ENCODE measurements around the gene ADRM1.

The ADRM1 gene

GRCh38 chr20:62339647-62340062 is 36.9 kb downstream of the ADRM1 start:
- DNase-seq (ENCODE audit: low spot score) = peak; percentile 79

- DNase-seq (ENCODE audit: low spot score) = no peak
These were observed 40.1 kb downstream of the ADRM1 start for GRCh38 chr20:62342910-62343309.

GRCh38 chr20:62344092-62344491 is 41.3 kb downstream of the ADRM1 start:
- DNase-seq (ENCODE audit: low spot score) = no peak

GRCh38 chr20:62344782-62345181 is 42.0 kb downstream of the ADRM1 start:
- no peak for DNase-seq (ENCODE audit: low spot score)

GRCh38 chr20:62345681-62346370 is 43.0 kb downstream of the ADRM1 start:
- no peak for DNase-seq (ENCODE audit: low spot score)

GRCh38 chr20:62346398-62347150 is 43.8 kb downstream of the ADRM1 start:
- no peak for DNase-seq (ENCODE audit: low spot score)

GRCh38 chr20:62347151-62347404 is 44.3 kb downstream of the ADRM1 start:
- no peak for DNase-seq (ENCODE audit: low spot score)

- no peak for DNase-seq (ENCODE audit: low spot score)
These were observed 44.6 kb downstream of the ADRM1 start for GRCh38 chr20:62347445-62347844.

GRCh38 chr20:62348604-62349003 is 45.8 kb downstream of the ADRM1 start:
- DNase-seq (ENCODE audit: low spot score) = no peak

GRCh38 chr20:62349556-62350097 is 46.8 kb downstream of the ADRM1 start:
- DNase-seq (ENCODE audit: low spot score) = no peak

- no peak for DNase-seq (ENCODE audit: low spot score)
These were observed 47.4 kb downstream of the ADRM1 start for GRCh38 chr20:62350098-62350628.

- no peak for DNase-seq (ENCODE audit: low spot score)
These were observed 48.0 kb downstream of the ADRM1 start for GRCh38 chr20:62350629-62351422.

GRCh38 chr20:62351469-62352401 is 48.9 kb downstream of the ADRM1 start:
- no peak for DNase-seq (ENCODE audit: low spot score)

- DNase-seq (ENCODE audit: low spot score) = no peak
These were observed 49.8 kb downstream of the ADRM1 start for GRCh38 chr20:62352402-62353288.

GRCh38 chr20:62353289-62354030 is 50.7 kb downstream of the ADRM1 start:
- no peak for DNase-seq (ENCODE audit: low spot score)

GRCh38 chr20:62354031-62354808 is 51.4 kb downstream of the ADRM1 start:
- DNase-seq (ENCODE audit: low spot score) = no peak

- DNase-seq (ENCODE audit: low spot score) = no peak
These were observed 52.1 kb downstream of the ADRM1 start for GRCh38 chr20:62354811-62355341.

- no peak for DNase-seq (ENCODE audit: low spot score)
These were observed 52.7 kb downstream of the ADRM1 start for GRCh38 chr20:62355516-62355877.
